ENCODE results near the gene ARHGEF19.

Gene ARHGEF19

DNA sequence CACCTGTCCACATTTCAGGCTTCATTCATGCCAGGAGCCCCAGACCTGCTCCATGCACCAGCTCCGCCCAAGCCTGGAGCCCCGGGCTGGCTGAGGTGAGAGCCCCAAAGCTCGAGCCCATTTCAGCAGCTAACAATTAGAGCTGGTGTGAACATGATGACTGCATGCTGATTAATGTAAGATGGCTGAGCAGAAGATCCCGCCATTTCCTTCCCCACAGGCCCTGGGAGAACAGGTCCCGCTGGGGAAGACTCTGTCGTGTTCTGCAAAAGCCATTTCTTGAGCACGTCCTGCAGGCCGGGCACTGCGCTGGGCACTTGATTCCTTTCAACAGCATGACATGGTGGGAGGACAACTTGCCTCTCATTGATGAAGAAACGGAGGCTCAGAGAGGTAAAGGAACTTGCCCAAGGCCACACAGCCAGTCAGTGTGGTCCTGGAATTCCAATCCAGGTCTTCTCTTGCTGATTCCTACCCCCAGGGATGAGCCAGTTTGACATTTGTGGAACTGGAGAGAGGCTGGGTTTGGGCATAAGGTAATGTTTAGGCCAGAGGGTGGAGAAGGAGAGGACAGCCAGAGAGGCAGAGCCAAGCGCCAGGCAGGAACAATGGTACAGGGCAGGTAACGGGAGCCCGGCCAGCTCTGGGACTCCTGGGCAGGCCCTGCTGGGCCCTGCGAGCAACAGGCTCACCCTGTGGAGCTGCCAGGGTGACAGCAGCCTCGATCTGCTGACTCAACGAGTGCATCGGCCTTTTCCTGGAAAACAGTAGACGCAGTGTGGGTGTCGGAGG lies 28.5 kb downstream of the ARHGEF19 start:
- no peak for ATAC-seq
- TF ChIP-seq TOX (CRISPR knock-in tag; IDR thresholded peaks at IDR 0.05; ENCODE audit: borderline replicate concordance) (no peak), ESRRG (CRISPR knock-in tag; IDR thresholded peaks at IDR 0.05) (no peak)

DNA sequence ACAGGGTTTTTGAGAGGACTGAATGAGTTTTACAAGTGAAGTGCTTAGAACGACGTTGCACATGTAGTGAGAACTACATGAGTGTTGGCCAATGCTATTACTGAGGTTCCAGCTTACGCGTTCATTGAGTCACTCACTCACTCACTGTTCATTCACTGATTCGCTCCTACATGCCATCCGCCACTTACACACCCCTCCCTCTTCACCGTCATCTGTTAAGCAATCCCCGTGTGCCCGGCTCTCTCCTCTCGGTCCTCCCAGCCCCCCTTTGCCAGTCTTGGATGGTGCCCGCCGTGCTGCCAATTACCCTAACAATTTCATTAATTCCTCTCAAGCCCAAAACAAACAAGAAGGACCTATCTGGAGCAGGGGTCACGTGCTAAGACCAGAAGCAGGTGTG lies 29.3 kb downstream of the ARHGEF19 start:
- no peak for TF ChIP-seq ESRRG (CRISPR knock-in tag; IDR thresholded peaks at IDR 0.05)
- no peak for TF ChIP-seq ZFP3 (CRISPR knock-in tag; IDR thresholded peaks at IDR 0.05)
- no peak for TF ChIP-seq ZNF70 (CRISPR knock-in tag; IDR thresholded peaks at IDR 0.05)
- TF ChIP-seq ARNTL (CRISPR knock-in tag; IDR thresholded peaks at IDR 0.05; ENCODE audit: borderline replicate concordance, low read depth) = no peak
- TF ChIP-seq ZFP30 (CRISPR knock-in tag; IDR thresholded peaks at IDR 0.05) = no peak
- TF ChIP-seq ZC3H10 (CRISPR knock-in tag; IDR thresholded peaks at IDR 0.05) = no peak
- no peak for TF ChIP-seq GLIS3 (CRISPR knock-in tag; IDR thresholded peaks at IDR 0.05)
- TF ChIP-seq, protein P1, sequence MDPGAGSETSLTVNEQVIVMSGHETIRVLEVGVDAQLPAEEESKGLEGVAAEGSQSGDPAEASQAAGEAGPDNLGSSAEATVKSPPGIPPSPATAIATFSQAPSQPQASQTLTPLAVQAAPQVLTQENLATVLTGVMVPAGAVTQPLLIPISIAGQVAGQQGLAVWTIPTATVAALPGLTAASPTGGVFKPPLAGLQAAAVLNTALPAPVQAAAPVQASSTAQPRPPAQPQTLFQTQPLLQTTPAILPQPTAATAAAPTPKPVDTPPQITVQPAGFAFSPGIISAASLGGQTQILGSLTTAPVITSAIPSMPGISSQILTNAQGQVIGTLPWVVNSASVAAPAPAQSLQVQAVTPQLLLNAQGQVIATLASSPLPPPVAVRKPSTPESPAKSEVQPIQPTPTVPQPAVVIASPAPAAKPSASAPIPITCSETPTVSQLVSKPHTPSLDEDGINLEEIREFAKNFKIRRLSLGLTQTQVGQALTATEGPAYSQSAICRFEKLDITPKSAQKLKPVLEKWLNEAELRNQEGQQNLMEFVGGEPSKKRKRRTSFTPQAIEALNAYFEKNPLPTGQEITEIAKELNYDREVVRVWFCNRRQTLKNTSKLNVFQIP (CRISPR knock-in tag; IDR thresholded peaks at IDR 0.05; ENCODE audit: borderline replicate concordance, low read depth) = no peak
- TF ChIP-seq, protein P2, sequence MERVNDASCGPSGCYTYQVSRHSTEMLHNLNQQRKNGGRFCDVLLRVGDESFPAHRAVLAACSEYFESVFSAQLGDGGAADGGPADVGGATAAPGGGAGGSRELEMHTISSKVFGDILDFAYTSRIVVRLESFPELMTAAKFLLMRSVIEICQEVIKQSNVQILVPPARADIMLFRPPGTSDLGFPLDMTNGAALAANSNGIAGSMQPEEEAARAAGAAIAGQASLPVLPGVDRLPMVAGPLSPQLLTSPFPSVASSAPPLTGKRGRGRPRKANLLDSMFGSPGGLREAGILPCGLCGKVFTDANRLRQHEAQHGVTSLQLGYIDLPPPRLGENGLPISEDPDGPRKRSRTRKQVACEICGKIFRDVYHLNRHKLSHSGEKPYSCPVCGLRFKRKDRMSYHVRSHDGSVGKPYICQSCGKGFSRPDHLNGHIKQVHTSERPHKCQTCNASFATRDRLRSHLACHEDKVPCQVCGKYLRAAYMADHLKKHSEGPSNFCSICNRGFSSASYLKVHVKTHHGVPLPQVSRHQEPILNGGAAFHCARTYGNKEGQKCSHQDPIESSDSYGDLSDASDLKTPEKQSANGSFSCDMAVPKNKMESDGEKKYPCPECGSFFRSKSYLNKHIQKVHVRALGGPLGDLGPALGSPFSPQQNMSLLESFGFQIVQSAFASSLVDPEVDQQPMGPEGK (CRISPR knock-in tag; IDR thresholded peaks at IDR 0.05; ENCODE audit: borderline replicate concordance) = no peak
- no peak for TF ChIP-seq TOX (CRISPR knock-in tag; IDR thresholded peaks at IDR 0.05; ENCODE audit: borderline replicate concordance)
- no peak for TF ChIP-seq ZNF8 (CRISPR knock-in tag; IDR thresholded peaks at IDR 0.05)
- TF ChIP-seq, protein P3, sequence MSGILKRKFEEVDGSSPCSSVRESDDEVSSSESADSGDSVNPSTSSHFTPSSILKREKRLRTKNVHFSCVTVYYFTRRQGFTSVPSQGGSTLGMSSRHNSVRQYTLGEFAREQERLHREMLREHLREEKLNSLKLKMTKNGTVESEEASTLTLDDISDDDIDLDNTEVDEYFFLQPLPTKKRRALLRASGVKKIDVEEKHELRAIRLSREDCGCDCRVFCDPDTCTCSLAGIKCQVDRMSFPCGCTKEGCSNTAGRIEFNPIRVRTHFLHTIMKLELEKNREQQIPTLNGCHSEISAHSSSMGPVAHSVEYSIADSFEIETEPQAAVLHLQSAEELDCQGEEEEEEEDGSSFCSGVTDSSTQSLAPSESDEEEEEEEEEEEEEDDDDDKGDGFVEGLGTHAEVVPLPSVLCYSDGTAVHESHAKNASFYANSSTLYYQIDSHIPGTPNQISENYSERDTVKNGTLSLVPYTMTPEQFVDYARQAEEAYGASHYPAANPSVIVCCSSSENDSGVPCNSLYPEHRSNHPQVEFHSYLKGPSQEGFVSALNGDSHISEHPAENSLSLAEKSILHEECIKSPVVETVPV (CRISPR knock-in tag; IDR thresholded peaks at IDR 0.05) = no peak
- TF ChIP-seq ZNF565 (CRISPR knock-in tag; conservative IDR thresholded peaks at IDR 0.05; ENCODE audit: low read depth) = no peak
- no peak for TF ChIP-seq PPARA (CRISPR knock-in tag; IDR thresholded peaks at IDR 0.05; ENCODE audit: borderline replicate concordance)
- no peak for TF ChIP-seq BACH2 (CRISPR knock-in tag; IDR thresholded peaks at IDR 0.05; ENCODE audit: borderline replicate concordance)
- no peak for TF ChIP-seq RARB (CRISPR knock-in tag; IDR thresholded peaks at IDR 0.05)

DNA sequence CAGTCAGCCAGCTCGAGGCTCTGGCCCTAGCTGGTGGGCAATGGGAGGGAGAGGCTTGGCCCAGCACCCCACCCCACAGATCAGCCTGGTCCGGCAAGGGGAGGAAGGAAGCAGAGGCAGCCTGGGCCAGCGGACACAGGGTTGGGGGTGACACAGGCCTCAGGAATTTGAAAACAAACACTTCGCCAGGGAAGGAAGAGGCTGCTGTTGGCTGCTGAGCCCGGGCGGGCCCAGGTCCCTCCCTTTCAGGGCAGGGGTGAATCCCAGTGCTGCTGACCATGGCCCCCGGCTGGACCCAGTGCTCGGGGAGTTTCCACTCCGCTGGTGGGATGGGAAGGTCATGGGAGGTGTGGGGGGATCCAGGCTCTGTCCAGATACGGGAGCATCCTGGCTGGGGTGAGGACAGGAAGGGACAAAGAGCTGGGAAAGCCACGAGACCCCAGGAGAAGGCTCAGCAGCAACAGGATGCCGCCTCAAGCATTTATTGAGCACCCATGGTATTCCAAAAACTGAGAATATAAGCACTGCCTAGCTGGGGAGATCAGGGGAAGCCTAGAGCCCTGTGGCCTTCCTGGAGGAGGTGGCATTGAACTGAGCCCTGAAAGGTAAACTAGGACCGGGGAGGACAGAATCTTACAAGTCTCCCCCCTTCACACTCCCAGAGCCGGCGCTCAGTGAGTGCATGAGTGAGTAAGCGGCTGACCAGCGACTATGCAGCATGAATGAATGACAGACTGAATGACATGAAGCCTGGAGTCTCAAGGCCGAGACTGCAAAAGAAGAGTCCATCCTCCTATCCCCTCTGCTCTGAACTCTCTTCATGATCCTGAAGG lies 30.3 kb downstream of the ARHGEF19 start:
- peak; percentile 99 for ATAC-seq
- TF ChIP-seq GLIS3 (CRISPR knock-in tag; IDR thresholded peaks at IDR 0.05) = no peak
- TF ChIP-seq TOX (CRISPR knock-in tag; IDR thresholded peaks at IDR 0.05; ENCODE audit: borderline replicate concordance) = no peak
- TF ChIP-seq RARB (CRISPR knock-in tag; IDR thresholded peaks at IDR 0.05) = no peak
- TF ChIP-seq PPARA (CRISPR knock-in tag; IDR thresholded peaks at IDR 0.05; ENCODE audit: borderline replicate concordance) = no peak
- no peak for TF ChIP-seq OSR1 (CRISPR knock-in tag; IDR thresholded peaks at IDR 0.05)
- TF ChIP-seq ZFP30 (CRISPR knock-in tag; IDR thresholded peaks at IDR 0.05) = no peak
- TF ChIP-seq, protein P2 (CRISPR knock-in tag; IDR thresholded peaks at IDR 0.05; ENCODE audit: borderline replicate concordance) = peak; percentile 46; the same call in 1 of the 2 replicates
- 0 out of 2 replicates have a peak, but pooled peaks have one; percentile 7 for TF ChIP-seq ISL1 (CRISPR knock-in tag; IDR thresholded peaks at IDR 0.05)
- peak; percentile 62; the same call in 1 of the 2 replicates for TF ChIP-seq ZFP3 (CRISPR knock-in tag; IDR thresholded peaks at IDR 0.05)
- TF ChIP-seq CSDC2 (CRISPR knock-in tag; IDR thresholded peaks at IDR 0.05) = 0 out of 2 replicates have a peak, but pooled peaks have one; percentile 55
- TF ChIP-seq ESRRG (CRISPR knock-in tag; IDR thresholded peaks at IDR 0.05) = no peak

More for the DNA sequence above, 29.3 kb downstream of the ARHGEF19 start:
- ATAC-seq = no peak
